HAP-1 (cell line): ENCODE results near the gene CNPY3.
A peak's percentile ranks its signal among the peaks of the same experiment; 100 is the strongest.
"Not testable (repeated sequence)": the region's sequence is repeated elsewhere in the genome, so short reads cannot be mapped to it uniquely, and the experiment has no call there.

ENCODE experiments used
- DNase-seq, 2 experiments: peaks; one replicate each; pipeline ENCODE4 v3.0.0-alpha.2; 2016 to 2020; ENCODE audit warnings: low spot score in 2 of 2
- H3K27me3 ChIP-seq: fragments of 250-450 bp; sonication (Bioruptor Pico); 2 replicates; pipeline ENCODE4 v1.5.1; 2020; ENCODE audit warnings: low read depth, mild to moderate bottlenecking, moderate library complexity
- H3K36me3 ChIP-seq: fragments of 250-450 bp; sonication (Bioruptor Pico); replicated peaks from 2 replicates; pipeline ENCODE4 v1.5.1; 2020; ENCODE audit warnings: mild to moderate bottlenecking
- H3K4me1 ChIP-seq: fragments of 250-450 bp; sonication (Bioruptor Pico); 2 replicates; pipeline ENCODE4 v1.5.1; 2020; ENCODE audit warnings: mild to moderate bottlenecking
- H3K4me3 ChIP-seq: fragments of 250-450 bp; sonication (Bioruptor Pico); 2 replicates; pipeline ENCODE4 v1.5.1; 2020; ENCODE audit warnings: mild to moderate bottlenecking, moderate library complexity
- H3K9me3 ChIP-seq: fragments of 250-450 bp; sonication (Bioruptor Pico); 2 replicates; pipeline ENCODE4 v1.5.1; 2020; ENCODE audit warnings: mild to moderate bottlenecking, moderate library complexity
- in situ Hi-C: fragments of 300-500 bp; cut with MboI; formaldehyde crosslinking; loops from 3 replicates; pipeline ENCODE4 v1.14.3; 2020; ENCODE audit warnings: low sequenced_read_pairs, inconsistent platforms, mixed read lengths

CNPY3 gene

GRCh38 chr6:42928986-42929820 is at the start of gene CNPY3:
Gene CNPY3, plus strand, starts transcription at chr6:42929480. Its CDS starts 91 bp downstream, at chr6:42929571.
- in situ Hi-C loops: no loop called here
- DNase-seq: peak; percentile 97 to 99
- no peaks in the 10 kb centered on the region for H3K27me3 ChIP-seq

GRCh38 chr6:42880240-42880817 is 49.0 kb upstream of the CNPY3 start:
- not testable (repeated sequence) for H3K27me3 ChIP-seq, H3K9me3 ChIP-seq, DNase-seq
- peaks cover 10% of the 10 kb centered on the region for H3K4me1 ChIP-seq
- in situ Hi-C loops: loop anchor here (25.0 kb wide), 3 partner anchors 143 to 793 kb away; partner anchors contain the start of genes MRPS10 and TBCC
- peak overlapping the region; percentile 78 for H3K4me3 ChIP-seq
- H3K36me3 ChIP-seq: peaks cover 46% of the 10 kb centered on the region

More at GRCh38 chr6:42928986-42929820, at the start of gene CNPY3:
- H3K4me3 ChIP-seq: peak within 1 kb of the TSS; percentile 60
- H3K9me3 ChIP-seq: no peaks in the 10 kb centered on the region
- H3K4me1 ChIP-seq: peaks cover 2% of the 10 kb centered on the region; the same call in 1 of the 2 replicates
- H3K36me3 ChIP-seq: peaks cover 10% of the 10 kb centered on the region; the same call in 1 of the 2 replicates

GRCh38 chr6:42880871-42881270 is 48.4 kb upstream of the CNPY3 start:
- H3K36me3 ChIP-seq: peaks cover 52% of the 10 kb centered on the region
- in situ Hi-C loops: loop anchor here (25.0 kb wide), 3 partner anchors 144 to 794 kb away; partner anchors contain the start of genes MRPS10 and TBCC
- DNase-seq: peak in 1 of 2 experiments; percentile 18

GRCh38 chr6:42885702-42886101 is 43.6 kb upstream of the CNPY3 start:
- peaks cover 70% of the 10 kb centered on the region for H3K36me3 ChIP-seq
- H3K27me3 ChIP-seq: no peaks in the 10 kb centered on the region
- DNase-seq: no peak
- H3K9me3 ChIP-seq: no peaks in the 10 kb centered on the region
- no peak overlapping the region for H3K4me3 ChIP-seq
- H3K4me1 ChIP-seq: peaks cover 14% of the 10 kb centered on the region
- in situ Hi-C loops: loop anchor here (25.0 kb wide), 3 partner anchors 148 to 798 kb away; partner anchors contain the start of genes MRPS10 and TBCC

More at GRCh38 chr6:42880871-42881270, 48.4 kb upstream of the CNPY3 start:
- H3K4me3 ChIP-seq: peak overlapping the region; percentile 78
- not testable (repeated sequence) for H3K9me3 ChIP-seq, H3K27me3 ChIP-seq
- peaks cover 10% of the 10 kb centered on the region for H3K4me1 ChIP-seq

GRCh38 chr6:42888201-42888600 is 41.1 kb upstream of the CNPY3 start:
- not testable (repeated sequence) for H3K4me3 ChIP-seq, DNase-seq, H3K27me3 ChIP-seq, H3K9me3 ChIP-seq
- in situ Hi-C loops: loop anchor here (25.0 kb wide), 3 partner anchors 151 to 801 kb away; partner anchors contain the start of genes MRPS10 and TBCC
- Histone ChIP-seq H3K4me1 (peaks cover 11% of the 10 kb centered on the region), H3K36me3 (peaks cover 48% of the 10 kb centered on the region)

- H3K9me3 ChIP-seq: no peaks in the 10 kb centered on the region
- DNase-seq: peak in 1 of 2 experiments; percentile 32
- H3K36me3 ChIP-seq: peaks cover 32% of the 10 kb centered on the region
- H3K27me3 ChIP-seq: no peaks in the 10 kb centered on the region
- in situ Hi-C loops: loop anchor here (25.0 kb wide), 3 partner anchors 153 to 803 kb away; partner anchors contain the start of genes MRPS10 and TBCC
- peaks cover 11% of the 10 kb centered on the region for H3K4me1 ChIP-seq
- peak overlapping the region; percentile 98 for H3K4me3 ChIP-seq
Observed at GRCh38 chr6:42889815-42890214, 39.5 kb upstream of the CNPY3 start.

GRCh38 chr6:42890311-42891198 is 38.7 kb upstream of the CNPY3 start:
- peaks cover 11% of the 10 kb centered on the region for H3K4me1 ChIP-seq
- H3K9me3 ChIP-seq: no peaks in the 10 kb centered on the region
- DNase-seq: peak; percentile 92 to 98
- peaks cover 24% of the 10 kb centered on the region for H3K36me3 ChIP-seq
- peak overlapping the region; percentile 98 for H3K4me3 ChIP-seq
- in situ Hi-C loops: loop anchor here (25.0 kb wide), 3 partner anchors 153 to 803 kb away; partner anchors contain the start of genes MRPS10 and TBCC
- no peaks in the 10 kb centered on the region for H3K27me3 ChIP-seq

GRCh38 chr6:42891199-42891722 is 38.0 kb upstream of the CNPY3 start:
- peaks cover 11% of the 10 kb centered on the region for H3K4me1 ChIP-seq

GRCh38 chr6:42894041-42894828 is 35.0 kb upstream of the CNPY3 start:
- H3K27me3 ChIP-seq, H3K36me3 ChIP-seq, H3K4me3 ChIP-seq, DNase-seq, H3K9me3 ChIP-seq: not testable (repeated sequence)
- H3K4me1 ChIP-seq: peaks cover 11% of the 10 kb centered on the region
- in situ Hi-C loops: loop anchor here (25.0 kb wide), 3 partner anchors 157 to 807 kb away; partner anchors contain the start of genes MRPS10 and TBCC

More at GRCh38 chr6:42891199-42891722, 38.0 kb upstream of the CNPY3 start:
- Histone ChIP-seq H3K4me3 (peak overlapping the region; percentile 98), H3K27me3 (no peaks in the 10 kb centered on the region), H3K9me3 (no peaks in the 10 kb centered on the region), H3K36me3 (peaks cover 17% of the 10 kb centered on the region)
- in situ Hi-C loops: loop anchor here (25.0 kb wide), 3 partner anchors 154 to 804 kb away; partner anchors contain the start of genes MRPS10 and TBCC
- no peak for DNase-seq

GRCh38 chr6:42896178-42896719 is 33.0 kb upstream of the CNPY3 start:
- Histone ChIP-seq H3K27me3 (no peaks in the 10 kb centered on the region), H3K36me3 (no peaks in the 10 kb centered on the region), H3K4me3 (no peak overlapping the region), H3K9me3 (no peaks in the 10 kb centered on the region), H3K4me1 (peaks cover under 1% of the 10 kb centered on the region)
- in situ Hi-C loops: loop anchor here (25.0 kb wide), 3 partner anchors 159 to 809 kb away; partner anchors contain the start of genes MRPS10 and TBCC
- DNase-seq: no peak

GRCh38 chr6:42898891-42899361 is 30.4 kb upstream of the CNPY3 start:
- H3K9me3 ChIP-seq: no peaks in the 10 kb centered on the region
- no peaks in the 10 kb centered on the region for H3K27me3 ChIP-seq
- H3K4me1 ChIP-seq: peaks cover 11% of the 10 kb centered on the region
- in situ Hi-C loops: loop anchor here (25.0 kb wide), 3 partner anchors 162 to 812 kb away; partner anchors contain the start of genes MRPS10 and TBCC
- no peak overlapping the region for H3K4me3 ChIP-seq
- H3K36me3 ChIP-seq: no peaks in the 10 kb centered on the region
- DNase-seq: peak; percentile 62 to 88
